GM21367 (cell line): ENCODE data around the gene CBX5.
"Not testable (repeated sequence)": the region's sequence is repeated elsewhere in the genome, so short reads cannot be mapped to it uniquely, and the experiment has no call there.

ENCODE experiments used
- ATAC-seq: cut with Tn5 transposase; IDR thresholded peaks from one replicate; pipeline ENCODE4 v1.9.1; 2021; ENCODE audit not compliant: unreplicated experiment

The CBX5 gene

GRCh38 chr12:54279632-54280467 is at the start of gene CBX5:
Gene CBX5, minus strand, starts transcription at chr12:54280122. Its CDS starts 22,472 bp downstream, at chr12:54257650.
- ATAC-seq: peak; percentile 69

DNA sequence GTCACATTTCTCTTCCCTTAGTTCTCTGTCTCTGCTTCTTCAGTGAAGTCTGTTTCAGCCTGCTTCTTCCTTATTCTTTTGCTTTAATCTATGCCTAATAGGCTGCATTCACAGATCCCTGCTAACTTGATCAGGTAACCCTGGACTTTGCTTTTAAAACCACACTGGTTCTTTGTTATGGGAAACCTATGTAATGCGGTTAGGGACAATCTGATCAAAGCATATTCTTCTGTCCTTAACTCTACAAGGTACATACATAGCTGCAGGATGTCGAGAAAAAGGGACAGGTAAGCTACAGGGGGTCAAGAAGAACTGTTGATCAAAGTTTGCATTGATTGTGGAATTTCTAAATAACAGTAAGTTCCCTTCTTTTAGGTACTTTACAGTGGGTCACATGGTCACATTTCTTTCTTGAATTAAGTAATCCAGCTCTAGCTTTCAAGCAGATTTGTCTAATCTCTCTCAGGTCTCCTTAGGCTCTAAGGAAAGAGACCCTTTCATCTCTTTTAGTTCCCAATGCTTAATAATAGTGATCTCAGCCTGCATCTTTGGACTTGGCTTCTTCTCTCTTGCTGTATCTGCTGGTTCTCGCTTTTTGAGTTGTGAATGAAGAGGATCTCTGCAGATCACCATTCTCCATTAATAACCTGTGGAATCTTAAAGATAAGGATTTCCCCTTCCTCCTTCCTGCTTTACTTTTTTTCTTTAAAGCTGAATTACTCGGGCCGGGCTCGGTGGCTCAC is 48.8 kb upstream of the CBX5 start:
- ATAC-seq: no peak

DNA sequence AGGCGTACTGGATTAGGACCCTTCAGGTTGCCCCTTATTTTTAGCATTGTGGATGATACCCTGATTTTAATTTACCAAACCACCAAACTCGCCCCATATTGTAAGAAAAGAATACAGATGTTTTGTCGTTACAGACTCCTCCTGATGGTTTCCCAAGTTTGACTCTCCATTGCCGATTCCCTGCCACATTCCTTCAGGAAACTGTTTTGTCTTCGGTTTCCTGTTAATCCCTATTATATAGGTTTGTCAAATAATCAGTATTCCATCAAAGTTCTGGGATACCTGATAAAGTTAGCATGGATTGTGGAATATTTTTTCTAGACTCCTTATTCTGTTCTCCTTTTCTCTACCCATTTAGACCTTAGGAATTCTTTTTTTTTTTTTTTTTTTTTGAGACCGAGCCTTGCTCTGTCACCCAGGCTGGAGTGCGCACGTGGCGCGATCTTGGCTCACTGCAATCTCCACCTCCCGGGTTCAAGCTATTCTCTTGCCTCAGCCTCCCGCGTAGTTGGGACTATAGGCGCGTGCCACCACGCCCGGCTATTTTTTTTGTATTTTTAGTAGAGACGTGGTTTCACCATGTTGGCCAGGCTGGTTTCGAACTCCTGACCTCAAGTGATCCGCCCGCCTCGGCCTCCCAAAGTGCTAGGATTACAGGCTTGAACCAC is 45.7 kb upstream of the CBX5 start:
- not testable (repeated sequence) for ATAC-seq

DNA sequence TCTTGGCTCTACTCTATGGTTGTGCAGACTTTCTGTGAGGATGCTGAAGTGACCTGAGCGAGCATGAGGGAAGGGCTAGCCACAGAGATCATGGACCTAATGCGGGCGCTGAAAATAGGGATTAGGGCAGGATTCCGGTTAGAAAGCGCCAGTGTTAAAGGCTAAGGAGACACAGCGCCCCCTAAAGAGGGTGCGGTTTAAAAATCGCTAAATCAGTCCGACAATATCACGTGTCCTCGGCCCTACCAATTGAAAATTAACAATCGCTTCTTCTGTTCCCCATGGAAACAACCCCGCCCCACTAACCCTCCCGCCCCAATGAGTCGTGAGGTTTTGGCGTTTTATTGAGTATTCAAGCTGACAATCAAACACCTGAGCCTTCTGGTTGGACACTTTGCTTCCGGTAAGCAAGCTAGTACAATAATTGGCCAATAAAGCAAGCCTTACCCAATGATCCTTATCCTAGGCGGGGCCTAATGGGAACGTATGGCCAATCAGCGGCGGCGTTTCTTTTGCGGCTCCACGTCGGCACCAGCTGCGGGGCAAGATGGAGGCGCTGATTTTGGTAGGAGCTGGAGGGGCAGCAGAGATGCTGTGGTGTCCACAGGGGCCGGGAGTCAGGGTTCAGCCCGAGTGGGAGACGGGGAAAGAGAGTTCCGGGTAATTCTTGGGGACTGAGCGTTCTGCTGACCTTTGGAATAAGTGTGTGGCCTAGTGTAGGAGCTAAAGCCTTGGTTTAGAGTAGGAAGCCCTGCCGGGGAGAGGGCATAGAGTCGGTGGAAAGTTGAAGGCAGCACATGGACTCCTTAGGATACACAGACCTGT is 44.9 kb upstream of the CBX5 start, which contains the start of gene COPZ1:
TSS of gene COPZ1 (plus strand) at position 515 of the 825 bp plus-strand sequence. CDS start at position 548, 33 bp downstream.
- peak; percentile 97 for ATAC-seq

- ATAC-seq: no peak
Measured at GRCh38 chr12:54321363-54321762, 41.4 kb upstream of the CBX5 start.

- not testable (repeated sequence) for ATAC-seq
Measured at GRCh38 chr12:54312309-54312708, 32.4 kb upstream of the CBX5 start.

GRCh38 chr12:54311051-54311450 is 31.1 kb upstream of the CBX5 start:
- no peak for ATAC-seq

- no peak for ATAC-seq
Measured at GRCh38 chr12:54306925-54307741, 27.2 kb upstream of the CBX5 start.

- ATAC-seq: no peak
Measured at GRCh38 chr12:54304187-54304810, 24.4 kb upstream of the CBX5 start.

- ATAC-seq: no peak
Measured at GRCh38 chr12:54303640-54304039, 23.7 kb upstream of the CBX5 start.

DNA sequence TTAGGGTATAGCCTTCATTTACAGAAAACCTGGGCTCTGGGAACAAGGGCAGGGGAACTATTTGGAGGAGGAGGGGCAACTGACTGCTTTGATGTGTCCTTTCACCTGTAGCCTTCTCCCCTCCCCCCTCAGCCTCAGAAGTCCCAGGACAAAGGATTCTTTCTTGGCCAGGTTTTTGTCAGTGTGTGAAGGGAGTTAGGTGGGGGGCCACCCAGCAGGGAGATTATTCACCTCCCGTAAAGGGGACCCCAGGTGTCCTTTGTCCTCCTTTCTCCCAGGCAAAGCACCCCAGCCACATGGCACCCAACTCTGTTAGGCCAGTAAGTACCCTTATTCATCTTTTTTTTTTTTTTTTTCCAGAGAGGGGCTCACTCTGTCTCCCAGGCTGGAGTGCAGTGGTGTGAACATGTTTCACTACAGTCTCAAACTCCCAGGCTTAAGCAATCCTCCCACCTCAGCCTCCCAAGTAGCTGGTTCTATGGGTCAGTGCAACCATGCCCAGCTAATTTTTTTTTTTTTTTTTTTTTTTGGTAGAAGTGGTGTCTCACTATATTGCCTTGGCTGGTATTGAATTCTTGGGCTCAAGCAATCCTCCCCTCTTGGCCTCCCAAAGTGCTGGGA is 21.6 kb upstream of the CBX5 start:
- ATAC-seq: no peak

DNA sequence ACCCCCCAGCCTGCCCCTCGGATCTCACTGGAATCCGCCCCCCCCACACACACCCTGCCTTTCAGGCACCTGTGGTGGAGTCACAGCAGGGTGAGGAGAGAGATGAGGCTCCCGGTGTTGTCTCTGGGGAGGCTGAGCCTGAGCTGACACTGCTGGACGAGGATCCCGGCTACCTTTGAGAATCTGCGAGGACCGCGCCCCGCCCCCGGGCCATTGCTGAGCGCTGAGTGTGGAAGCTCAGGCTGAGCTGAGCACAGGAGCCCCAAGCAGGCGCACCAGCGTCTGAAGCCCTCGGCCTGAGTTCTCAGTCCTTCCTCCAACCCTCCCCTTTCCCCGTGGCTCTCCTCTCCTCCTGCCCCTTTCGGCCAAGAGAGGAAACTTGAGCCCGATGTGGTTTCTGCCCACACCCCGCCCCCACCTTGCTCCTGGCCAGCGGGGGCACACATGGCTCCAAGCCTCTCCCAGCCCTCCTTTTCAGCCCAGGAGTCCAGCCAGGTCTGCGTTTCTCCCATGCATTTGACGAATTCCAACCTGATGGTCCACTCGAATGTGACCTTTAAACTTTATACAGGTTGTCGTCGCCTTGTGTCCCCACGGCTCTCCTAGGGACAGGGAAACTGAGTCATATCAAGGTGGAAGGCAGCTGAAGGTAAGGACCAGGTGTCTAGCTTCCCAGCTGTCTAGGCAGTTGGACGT is 21.0 kb upstream of the CBX5 start, which contains the start of gene NFE2:
TSS of gene NFE2 (minus strand) at position 284 of the 696 bp plus-strand sequence. CDS start 5,767 bp downstream, outside the sequence.
- ATAC-seq: no peak

DNA sequence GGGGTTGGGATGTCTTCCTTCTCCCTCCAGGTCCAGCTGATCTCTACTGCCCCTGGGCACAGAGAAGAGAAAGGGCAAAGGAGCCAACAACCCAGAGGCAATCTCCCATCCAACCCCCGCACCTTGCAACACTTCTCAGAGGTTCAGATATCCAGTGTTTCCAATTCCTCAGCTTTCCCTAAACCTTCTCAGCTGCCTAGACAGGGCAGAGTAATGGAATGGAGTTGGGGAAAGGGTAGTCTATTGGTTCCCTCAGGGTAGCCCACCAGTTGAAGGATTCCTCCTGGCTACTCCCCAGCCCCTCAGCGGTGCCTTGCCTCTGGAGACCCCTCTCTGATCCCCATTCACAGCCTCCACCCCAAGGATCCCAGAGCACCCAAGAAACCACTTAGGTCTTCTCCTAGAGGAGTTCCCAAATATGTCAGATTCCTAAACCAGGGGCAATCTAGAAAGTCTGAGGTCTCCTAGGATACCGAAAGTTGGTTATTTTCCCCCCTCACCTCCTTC is 20.4 kb upstream of the CBX5 start:
- ATAC-seq: no peak

DNA sequence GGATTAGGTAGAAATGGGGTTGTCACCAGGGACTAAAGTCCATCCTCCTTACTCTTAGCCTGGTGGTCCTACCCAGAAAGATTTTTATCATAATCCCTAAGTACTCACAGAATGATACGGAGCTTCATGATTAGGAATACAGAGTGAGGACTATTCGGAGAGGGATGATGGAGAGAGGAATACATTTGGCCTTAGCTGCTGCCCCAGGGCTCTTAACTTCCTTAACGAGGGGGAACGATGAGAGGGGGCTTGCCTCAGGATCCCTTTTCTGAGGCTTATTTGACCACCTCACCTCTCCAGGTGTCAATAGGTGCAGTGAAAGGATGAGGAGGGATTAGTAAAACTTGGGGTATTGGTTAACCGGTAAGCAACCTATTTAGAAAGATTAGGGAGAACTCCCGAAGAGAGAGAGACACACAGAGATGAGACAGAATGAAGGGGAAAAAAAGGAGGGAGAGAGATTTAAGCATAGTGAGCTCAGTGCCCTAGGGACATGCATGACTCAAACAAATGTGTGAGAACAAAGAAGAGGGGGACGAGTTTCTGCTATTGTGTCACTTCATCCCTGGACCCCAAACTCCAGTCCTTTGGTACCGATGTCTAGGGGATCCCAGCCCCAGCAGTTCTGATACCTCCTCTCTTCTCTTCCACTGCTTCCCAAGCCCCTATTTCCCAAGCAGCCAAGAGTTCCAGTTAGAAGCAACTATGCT is 19.7 kb upstream of the CBX5 start:
- no peak for ATAC-seq

DNA sequence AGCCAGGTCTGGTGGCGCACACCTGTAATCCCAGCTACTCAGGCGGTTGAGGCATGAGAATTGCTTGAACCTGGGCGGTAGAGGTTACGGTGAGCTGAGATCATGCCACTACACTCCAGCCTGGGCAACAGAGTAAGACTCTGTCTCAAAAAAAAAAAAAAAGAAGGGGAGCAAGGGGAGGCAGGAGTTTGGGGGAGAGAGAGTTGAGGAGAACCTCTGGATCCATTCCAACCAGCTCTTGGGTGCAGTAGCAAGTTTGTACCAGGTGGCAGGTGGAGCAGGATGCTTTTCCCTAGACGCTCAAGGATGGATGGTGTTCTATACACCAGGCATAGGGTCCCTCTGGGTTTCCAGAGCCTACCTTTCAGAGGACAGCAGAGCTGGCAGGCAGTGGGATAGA is 19.0 kb upstream of the CBX5 start:
- ATAC-seq: no peak

- no peak for ATAC-seq
Measured at GRCh38 chr12:54296393-54297099, 16.6 kb upstream of the CBX5 start.
